Measurements from ENCODE around the gene LRCH4.
A peak's percentile ranks its signal among the peaks of the same experiment; 100 is the strongest.
"Not testable (repeated sequence)": the region's sequence is repeated elsewhere in the genome, so short reads cannot be mapped to it uniquely, and the experiment has no call there.

The LRCH4 gene

DNA sequence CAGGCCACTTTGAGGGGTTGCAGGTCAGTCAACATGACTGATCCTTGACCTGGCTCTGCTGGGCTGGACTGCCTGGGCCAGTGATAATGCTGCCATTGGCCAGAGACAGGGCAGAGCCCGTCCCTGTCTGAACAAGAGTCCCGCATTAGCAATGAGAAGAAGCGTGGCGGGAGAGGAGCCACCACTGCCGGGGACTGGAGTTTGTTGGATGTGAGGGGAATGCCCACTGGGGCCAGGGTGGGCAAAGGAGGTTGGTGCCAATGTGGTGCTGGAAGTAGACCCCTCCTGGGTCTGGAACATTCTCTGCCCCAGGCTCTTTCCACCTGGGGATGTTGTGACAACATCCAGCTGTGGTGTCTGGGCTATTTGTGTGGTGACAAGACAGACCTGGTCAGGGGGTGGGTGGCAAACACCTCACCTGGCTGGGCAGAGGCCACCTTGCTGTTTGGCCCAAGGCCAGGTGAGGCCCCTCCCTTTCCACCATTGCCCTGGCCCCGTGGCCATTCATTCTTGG lies 19.9 kb downstream of the LRCH4 start:
- DNase-seq: no peak

DNA sequence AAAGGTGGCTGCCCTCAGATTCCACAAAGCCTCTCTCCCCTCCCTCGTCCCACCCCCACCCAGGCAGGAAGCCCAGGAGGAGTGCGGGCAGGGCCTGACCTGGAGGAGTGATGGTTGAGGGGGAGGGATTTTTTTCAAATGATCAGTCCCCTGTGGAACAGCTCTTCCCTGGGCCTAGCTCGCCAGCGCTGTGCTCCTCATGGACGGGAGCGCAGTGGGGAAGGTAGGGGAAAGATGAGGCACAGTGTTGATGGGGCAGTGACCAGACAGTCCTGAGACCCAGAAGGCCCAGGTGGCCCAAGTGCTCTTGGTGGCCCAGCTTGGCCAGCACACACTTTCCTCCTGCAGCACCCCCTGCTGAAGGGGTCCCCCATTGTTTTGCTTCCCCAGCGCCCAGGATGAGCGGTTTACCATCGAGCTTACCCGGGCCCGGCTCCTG lies 20.8 kb downstream of the LRCH4 start:
- DNase-seq: no peak

DNA sequence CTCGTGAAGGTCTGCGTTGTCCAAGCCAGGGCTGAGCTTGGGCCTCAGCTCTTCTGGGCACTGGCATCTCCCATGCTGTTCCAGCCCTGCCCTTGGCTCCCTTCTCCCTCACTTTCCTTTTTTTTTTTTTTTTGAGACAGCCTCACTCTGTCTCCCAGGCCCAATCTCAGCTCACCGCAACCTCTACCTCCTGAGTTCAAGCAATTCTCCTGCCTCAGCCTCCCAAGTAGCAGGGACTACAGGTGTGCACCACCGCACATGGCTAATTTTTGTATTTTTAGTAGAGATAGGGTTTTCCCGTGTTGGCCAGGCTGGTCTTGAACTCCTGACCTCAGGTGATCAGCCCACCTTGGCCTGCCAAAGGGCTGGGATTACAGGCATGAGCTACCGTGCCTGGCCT lies 21.5 kb downstream of the LRCH4 start:
- DNase-seq: not testable (repeated sequence)

DNA sequence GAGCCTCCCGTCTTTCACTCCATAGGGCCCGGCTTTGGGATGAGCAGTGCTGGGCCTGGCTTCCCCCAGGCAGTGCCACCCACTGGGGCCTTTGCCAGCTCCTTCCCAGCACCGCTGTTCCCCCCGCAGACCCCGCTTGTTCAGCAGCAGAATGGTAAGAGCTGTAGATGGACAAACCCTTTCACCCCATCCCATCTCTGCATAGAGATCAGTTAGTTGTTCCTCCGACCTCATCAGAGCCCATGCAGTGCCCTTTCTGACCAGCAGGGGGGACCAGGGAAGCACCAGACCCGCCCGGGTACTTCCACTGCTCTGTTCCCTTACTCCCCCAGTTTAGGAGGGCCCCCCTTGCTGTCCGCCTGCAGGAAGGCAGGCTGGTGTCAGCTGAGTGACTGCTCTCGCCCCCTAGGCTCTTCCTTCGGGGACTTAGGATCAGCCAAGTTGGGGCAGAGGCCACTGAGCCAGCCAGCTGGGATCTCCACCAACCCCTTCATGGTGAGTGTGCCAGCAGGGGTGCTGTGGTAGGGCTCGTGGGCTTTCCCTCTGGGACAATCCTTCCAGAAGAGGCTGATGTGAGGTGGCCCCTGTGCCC lies 22.0 kb downstream of the LRCH4 start:
- DNase-seq: peak; percentile 81

DNA sequence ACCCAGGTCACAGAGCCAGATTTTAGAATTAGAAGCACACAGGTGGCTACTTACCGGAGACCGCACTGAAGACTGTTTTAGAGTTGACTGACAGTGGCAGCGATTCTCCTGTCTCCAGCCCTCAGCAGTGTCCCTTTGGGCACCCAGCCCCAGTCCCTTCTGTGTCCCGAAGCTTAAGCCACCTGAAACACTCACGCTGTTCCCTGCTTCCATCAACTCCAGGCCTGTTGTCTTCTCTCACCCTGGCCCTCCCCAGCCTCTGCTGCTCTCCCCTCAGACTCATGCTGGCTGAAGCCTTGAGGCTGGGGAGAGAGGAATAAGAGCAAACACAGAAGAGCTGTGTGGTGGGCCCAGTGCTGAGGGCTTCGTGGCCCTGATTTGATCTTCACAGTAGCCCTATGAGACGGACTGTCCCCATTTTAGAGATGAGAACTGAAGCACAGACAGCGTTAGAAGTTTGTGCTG lies 22.8 kb downstream of the LRCH4 start:
- no peak for DNase-seq

DNA sequence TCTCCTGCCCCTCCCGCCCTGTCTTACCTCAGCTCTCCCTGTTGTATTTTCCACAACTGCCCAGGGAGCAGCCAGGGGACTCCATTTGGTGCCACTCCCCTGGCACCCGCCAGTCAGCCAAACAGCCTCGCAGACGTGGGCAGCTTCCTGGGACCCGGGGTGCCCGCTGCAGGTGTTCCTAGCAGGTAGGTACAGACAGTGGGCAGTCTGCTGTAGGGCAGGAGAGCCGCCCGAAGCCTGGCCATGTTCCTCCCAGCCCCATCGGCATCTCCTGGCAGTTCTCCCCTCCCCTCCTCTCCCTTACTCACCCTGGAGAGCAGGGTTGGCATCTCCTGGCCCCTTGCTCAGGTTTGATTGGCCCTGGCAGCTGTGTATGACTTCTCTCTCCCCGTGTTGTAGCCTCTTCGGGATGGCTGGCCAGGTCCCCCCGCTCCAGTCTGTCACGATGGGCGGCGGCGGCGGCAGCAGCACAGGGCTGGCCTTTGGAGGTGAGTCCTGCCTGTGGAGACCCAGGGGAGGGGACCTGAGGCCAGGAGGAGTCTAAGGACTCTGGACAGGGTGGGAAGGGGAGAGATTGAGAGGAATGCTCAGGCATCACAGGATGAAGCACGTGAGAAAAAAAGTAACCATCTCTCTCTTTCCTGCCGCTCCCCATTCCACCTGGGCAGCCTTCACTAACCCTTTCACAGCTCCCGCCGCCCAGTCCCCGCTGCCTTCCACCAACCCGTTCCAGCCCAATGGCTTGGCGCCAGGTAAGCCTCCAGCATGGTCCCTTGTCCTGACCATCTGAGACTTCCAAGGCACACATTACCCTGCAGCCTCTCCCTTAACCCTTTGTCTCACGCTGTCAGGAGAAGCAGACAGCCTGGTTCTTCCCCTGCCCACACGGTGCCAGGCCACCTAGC lies 23.5 kb downstream of the LRCH4 start:
- no peak for DNase-seq

DNA sequence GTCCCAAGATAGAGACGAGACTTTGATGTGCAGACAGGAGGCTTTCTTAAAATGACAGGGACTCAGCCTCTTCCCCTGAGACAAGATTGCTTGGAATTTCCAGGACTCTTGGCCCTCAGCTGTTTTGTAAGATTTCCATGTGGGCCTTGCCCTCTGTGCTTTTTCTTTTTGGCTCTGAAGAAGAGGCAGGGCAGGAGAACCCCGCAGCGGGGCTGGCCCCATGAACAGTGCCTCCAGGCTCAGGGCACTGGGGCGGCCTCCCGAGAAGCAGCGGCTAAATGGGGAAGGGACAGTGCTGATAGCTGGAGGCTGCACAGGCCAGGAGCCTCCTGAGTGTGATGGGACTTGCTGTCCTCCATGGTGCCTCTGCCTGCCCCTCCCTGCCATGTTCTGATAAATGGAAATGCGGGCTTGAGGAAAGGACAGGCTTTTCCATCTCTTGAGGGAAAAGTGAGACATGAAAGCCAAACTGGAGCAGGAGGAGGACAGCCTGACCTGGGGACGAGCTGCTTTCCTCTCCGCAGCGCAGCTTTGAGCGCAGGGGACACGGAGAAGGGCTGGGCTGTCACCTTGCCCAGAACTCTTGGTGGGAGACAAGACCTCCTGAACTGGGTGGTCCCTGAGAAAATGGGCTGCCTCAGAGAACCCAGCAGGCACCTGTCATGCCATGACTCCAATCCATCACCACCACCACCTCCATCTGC lies 24.3 kb downstream of the LRCH4 start:
- DNase-seq: no peak

DNA sequence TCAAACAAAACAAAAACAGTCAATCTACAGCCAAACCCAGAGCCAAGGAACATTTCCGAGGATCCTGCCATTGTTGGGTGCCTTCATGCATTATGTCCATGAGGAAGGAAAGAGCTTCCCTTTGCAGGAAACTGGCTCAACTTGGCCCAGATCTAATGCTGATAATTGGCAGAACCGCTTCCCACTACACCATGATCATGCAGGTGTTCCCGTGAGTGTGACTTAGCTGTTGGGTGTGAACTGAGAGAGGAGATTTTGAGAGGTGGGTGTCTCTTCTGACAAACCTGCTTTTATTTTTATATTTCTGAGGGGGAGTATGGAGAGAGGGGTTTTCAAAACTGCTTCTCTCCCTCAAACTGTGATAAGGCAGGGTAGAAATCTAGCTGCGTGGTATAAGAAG lies 26.8 kb downstream of the LRCH4 start:
- no peak for DNase-seq

DNA sequence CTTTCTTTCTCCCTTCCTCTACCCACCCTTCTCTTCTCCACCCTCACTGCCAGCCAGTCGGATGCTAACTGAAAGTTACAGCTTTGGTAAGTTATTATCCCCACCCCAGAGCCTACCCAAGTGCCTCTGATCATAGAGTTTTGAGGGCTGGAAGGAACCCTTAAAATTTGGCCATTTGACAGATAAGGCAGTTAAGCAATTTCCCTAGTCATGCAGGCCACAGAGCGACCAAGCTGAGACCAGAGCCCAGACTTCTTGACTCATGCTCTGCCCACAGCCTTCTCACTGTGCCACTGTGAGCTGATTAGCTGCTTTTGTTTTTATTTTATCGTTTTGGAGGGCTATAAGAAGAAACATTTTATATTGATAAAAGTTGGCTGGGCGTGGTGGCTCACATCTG lies 29.4 kb downstream of the LRCH4 start:
- no peak for DNase-seq

DNA sequence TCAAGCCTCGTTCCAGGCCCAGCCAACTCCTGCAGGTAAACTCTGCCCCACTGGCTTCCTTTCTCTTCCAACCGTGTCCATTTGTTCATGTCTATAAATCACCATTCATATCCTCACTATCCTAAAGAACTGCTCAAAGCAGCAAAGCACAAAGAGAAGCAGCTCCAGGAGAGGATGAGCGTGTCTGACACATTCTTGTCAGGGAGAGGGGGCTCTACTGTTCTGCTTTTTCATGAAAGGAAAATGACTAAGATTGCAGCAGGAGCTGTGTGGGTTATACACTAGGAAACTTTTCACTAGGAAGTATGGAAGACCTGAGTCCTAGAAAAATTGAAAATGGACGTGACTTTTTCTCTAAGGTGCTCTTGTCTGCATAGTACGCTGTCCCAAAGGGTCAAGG lies 30.2 kb downstream of the LRCH4 start:
- no peak for DNase-seq

DNA sequence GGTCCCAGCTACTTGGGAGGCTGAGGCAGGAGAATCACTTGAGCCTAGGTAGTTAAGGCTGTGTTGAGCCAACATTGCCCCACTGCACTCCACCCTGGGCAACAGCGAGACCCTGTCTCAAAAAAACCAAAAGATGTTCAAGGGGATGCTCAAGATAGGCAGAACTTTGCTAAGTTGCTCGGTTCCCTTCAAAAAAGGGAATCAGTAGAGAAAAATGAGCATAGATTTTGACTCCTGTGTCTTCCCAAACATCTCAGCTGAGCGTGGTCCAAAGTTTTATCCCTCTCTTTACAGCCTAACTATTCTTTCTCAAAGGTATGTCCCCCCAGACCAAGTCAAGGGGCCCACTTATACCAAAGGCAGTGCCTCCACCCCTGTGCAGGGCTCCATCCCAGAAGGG lies 32.9 kb downstream of the LRCH4 start:
- DNase-seq: no peak

DNA sequence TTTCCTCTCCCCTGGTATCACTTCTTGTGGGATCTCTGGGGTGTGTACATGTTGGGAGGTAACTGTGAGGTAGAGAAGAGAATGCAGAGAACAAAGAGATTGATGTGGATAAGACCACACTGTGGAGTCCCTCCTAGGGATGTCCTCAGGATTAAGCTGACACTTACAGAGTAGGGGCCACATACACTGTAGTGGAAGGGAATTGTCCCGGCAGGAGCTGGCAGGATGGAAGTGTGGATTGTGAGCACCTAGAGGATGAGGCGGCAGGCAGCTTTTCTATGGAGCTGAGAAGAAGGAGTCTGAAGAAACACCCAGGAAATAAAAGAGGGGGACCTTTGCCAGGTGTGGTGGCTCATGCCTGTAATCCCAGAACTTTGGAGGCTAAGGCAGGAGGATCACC lies 33.4 kb downstream of the LRCH4 start:
- no peak for DNase-seq

DNA sequence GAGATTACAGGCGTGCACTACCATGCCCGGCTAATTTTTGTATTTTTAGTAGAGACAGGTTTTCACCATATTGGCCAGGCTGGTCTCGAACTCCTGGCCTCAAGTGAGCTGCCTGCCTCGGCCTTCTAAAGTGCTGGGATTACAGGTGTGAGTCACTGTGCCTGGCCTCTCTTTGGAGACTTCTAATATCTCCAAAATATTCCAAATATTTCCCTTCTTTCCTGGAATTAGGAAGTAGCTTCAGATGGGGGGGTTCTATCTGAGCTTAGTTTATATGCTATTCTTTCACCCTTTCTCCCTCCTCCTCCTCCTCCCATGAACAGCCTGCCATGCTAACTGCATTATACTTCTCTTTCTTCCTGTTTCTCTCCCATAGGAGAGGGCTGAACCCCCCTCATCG lies 37.5 kb downstream of the LRCH4 start:
- DNase-seq: not testable (repeated sequence)

DNA sequence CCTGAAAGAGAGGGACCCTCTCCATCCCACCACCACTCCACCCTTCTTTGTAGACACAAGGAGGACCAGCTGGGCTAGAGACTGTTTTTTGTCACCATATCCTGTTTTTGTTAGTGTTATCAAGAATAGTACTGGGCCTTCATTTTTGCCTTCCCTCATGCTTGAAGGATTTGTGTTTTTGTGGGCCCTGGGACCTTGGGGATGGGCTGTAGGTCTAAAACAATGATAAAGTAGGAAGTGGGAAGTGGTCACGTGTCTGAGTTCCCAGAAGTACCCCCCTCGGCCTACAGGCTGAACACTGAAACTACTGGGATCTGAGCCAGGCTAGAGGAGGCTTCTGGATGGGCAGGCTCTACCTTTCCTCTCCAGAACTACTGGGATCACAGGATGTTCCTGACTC lies 38.1 kb downstream of the LRCH4 start:
- no peak for DNase-seq

DNA sequence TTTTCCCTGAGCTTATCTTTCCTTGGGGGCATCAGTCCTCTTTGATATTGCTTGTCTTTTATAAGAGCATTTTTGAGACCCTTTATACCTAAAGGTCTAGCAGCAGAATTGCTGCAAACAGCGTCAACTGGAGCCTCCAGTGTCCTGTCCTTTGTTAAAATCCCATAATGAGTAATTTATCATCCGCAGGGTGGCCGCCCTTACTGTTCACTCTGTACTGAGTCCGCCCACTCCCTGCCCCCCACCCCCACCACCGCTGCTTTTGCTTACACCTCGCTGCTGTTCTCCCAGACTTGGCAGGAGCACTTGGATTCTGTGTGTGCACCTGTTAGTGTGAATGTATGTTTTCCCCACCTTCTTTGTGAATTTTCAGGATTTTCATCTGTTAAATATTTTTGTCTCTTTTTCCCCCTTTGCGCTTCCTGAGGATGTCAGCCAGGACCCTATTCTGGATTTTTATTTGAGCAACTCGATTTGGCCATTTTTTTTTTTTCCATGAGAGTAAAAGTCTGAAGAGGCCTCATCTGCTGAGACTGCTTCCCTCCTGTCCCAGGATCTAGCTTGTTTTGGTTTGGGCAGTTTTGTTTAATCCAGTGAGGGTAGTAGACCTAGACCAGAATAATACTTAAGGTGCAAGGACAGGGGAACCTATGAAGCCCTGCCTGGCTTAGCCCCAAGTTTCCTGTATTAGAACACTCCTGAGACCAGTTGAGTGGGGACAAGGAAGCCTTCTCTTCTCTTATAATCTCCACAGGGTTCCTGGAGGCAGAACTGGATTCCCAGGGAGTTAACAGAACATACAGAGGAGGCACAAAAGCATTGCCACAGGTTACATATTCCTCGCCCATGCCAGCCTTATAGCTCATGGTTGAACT lies 38.8 kb downstream of the LRCH4 start:
- no peak for DNase-seq

DNA sequence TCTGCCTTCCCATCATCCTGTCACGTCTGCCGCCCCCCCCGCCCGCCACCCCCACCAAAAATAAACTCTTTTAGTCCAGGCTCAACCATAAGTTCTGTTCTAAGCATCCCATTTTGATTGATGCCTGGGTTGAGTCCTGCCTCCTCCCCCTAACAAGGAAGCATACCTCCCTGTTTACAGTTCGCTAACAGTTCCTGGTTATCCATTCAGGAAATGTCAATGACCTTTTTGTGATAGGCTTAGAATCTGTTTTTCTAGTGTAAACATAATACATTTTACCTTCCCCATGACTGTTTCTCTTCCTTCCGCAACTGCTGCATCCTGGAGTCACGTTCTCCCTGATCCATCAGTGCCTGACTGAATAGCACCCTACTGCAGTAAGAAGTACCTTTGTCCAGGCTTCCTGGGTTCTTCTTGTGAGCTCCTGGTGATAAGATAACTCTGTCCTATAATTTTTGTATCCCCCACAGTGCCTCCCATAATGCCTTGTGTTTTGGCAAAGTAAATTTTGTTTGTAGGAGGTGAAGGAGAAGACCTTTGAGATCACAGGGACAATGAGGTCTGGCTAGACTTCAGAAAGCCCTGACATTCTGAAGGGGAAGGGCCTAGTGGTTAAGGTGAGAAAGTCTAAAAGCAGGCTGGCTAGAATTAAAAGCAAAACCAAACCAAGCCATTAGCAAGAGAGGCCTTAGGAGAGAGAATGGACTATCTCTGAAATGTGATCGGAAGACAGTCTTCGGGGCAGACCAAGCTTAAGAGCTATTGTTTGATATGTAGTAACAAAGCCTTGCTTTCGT lies 39.6 kb downstream of the LRCH4 start:
- DNase-seq: peak; percentile 70

DNA sequence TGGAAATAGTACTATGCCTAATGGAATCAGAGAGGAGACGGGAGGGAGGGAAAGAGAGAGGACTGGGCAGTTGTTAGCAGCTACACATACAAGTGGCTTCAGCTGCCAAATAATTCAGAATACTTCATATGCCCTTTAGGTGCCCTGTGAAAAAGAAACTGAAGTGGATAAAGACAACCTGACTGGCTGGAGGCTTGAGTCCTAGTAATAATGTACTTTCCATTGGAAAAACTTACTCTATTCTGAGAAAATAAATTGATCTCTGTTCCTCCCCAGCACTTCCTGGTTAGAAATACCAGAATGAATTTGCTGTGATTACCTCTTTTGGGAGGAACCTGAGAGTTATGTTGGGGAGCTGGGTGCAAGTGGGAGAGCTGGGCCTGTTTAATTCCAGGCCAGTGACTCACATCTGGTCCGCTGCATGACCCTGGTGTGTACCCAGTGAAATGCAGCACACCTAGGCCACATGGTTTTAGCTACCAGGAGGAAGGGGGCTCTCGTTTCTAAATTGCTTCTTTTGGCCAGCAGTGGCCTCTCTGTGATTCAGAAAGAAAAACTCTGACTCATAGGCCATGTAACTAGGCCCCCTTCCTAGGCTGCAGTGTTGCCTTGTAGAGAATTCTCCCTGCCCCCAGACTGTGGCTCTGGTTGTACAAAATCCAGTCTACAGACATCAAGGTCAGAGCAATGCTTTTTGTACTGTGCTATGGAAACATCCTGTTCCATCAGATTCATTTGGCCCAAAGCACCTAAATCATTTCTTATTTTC lies 40.4 kb downstream of the LRCH4 start:
- peak; percentile 92 for DNase-seq

DNA sequence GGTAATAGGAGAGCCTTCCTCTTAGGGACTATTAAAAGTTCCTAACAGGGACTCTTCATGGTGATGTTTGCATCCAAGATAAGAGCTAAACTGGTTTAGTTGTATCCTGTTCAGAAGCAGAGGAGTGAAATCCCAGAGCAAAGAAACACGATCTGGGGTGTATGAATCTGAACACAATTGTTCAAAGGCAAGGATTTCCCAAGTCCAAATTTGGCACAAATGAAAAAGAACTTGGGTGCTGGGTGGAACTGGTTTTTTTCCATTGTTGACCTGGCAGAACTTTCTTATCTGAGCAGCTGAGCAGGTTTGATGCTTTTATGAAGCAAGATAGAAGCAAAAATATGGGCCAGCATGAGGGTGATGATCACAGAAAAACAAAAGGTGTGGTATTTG lies 41.0 kb downstream of the LRCH4 start:
- no peak for DNase-seq

DNA sequence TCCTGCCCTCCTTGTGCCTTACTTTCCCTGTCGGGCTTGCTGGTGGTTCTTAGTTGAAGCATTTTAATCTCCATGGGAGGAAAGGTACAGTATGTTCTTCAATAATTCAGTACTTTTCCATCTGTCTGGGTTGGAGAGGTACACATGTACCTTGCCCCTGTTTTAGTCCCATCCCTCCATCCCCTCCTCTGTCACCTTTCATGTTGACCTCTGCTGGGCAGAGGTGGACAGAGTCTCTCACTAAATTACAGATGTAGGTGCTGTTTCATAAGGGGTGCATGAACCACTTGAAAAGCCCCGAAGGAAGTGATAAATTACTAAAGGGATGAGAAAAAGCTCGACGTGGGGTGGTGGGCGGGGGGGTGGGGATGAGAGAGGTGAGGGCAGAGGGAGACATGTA lies 41.5 kb downstream of the LRCH4 start:
- DNase-seq: no peak

DNA sequence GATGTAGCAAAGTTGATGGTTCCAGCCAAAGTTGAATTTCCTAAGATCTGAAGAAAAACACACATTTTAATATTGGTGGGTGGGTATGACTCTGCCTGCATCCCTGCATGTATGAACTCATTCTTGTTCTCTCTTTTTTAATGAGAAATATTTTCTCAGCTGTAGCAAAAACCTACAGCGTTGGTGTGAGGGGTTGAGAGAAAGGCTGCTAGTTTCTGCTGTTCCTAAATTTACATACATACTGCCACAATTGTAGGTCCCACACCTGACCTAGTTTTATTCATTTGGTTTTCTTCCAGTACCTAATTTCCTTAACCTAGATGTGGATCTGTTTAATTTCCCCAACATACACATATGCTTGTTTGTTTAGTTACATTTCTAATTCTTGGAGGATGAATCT lies 42.3 kb downstream of the LRCH4 start:
- no peak for DNase-seq

DNA sequence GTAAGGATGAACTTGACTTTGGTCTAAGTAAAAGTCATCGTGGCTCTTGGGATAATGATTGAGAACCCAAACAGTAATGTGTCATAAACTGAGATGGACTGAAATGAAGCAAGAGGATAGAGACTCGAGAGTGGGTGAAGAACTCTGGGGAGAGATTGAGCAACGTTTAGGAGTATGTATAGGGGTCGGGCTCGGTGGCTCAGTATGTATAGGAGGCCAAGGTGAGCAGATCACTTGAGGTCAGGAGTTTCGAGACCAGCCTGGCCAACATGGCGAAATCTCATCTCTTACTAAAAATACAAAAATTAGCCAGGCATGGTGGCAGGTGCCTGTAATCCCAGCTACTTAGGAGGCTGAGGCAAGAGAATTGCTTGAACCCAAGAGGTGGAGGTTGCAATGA lies 44.6 kb downstream of the LRCH4 start:
- not testable (repeated sequence) for DNase-seq
